Measurements from ENCODE around the gene NUDT13.
A peak's percentile ranks its signal among the peaks of the same experiment; 100 is the strongest.

The NUDT13 gene

DNA sequence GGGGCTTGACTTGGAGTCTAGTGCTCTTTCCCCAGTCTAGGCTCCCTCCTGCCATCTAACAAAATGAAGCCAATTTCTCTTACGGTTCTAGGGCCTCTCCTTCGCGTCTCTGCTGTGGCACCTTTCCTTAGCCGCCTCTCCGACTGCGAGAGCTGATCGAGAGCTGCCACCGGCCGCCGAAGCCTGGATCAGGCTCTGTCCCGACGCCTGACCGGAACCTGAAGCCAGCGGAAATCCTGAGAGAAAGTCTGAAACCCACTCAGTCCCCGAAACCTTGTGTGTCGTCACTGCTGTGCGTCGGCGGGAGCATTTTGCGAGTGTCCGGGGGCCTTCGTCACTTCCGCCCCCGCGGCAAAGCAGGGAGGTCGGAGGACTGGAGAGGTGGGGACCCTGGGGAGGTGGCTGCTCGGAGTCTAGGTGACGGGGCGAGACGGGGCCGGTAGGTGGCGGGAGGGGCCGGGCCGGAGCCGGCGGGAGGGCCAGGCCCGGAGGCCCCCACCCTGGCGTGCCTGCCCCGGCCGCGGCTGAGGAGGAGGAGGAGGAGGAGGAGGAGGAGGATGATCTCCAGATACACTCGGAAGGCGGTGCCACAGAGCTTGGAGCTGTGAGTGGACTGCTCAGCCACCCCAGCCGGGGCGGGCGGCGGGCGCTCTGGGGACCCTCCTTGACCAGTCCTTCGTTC, 57.7 kb downstream of the NUDT13 start, which contains the start of the genes ECD and FAM149B1:
ECD (minus strand) TSS at position 226 of the 682 bp plus-strand sequence. CDS start 4,071 bp downstream, outside the sequence.
FAM149B1 (plus strand) TSS at position 337 of the 682 bp plus-strand sequence; CDS start at position 558, 221 bp downstream.
- peak; percentile 96 for DNase-seq

GRCh38 chr10:73168465-73168803, 58.2 kb downstream of the NUDT13 start:
- DNase-seq, result no peak

DNA sequence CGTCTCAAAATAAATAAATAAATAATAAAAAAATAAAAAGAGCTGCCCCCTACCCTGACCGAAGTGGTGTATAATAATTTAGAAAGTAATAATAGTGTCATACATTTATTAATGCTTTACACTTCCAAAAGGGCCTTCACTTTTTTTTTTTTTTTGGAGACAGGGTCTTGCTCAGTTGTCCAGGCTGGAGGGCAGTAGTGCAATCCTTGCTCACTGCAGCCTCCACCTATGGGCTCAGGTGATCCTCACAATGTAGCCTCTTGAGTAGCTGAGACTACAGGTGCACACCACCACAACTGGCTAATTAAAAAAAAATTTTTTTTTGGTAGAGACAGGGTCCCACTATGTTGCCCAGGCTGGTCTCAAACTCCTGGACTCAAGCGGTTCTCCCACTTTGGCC, 59.1 kb downstream of the NUDT13 start:
- DNase-seq, result no peak

DNA sequence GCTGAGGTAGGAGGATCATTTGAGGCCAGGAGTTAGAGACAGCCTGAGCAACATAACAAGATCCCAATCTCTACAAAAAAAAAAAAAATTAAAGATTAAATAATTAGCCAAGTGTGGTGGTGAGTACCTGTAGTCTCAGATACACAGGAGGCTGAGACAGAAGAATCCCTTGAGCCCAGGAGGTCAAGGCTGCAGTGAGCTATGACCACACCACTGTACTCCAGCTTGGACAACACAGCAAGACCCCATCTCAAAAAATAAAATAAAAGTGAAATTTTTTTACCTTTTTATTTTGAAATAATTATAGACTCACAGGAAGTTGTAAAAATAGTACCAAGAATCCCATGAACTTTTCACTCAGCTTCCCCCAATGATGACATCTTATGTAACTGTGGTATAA, 62.6 kb downstream of the NUDT13 start:
- DNase-seq, result no peak

DNA sequence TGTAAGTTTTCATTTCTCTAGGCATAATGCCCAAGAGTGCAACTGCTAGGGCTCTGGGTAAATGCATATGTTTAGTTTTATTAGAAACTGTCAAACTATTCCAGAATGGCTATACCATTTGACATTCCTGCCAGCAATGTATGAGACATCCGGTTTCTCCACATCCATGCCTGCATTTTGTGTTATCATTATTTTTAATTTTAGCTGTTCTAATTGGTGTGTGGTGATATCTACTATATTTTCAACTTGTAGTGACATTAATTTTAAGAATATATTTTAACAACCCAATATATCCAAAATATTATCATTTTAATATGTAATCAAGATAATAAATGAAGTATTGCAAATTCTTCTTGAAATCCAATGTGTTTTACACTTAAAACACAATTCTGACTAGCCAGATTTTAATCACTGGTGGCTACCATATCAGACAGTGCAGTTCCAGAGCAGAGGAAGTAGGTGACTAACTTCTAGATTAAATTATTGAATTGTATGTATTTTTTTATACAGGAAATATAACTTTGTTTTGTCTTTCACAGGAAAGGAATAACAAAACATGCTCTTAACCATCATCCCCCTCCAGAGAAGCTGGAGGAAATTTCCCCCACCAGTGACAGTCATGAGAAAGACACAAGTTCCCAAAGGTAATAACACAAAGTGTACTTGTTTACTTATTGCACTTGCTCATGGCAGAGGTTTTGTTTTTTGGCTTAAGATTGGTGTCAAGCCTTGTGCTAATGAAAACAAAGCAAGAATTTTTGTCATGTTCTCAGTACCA, 64.1 kb downstream of the NUDT13 start:
- DNase-seq, result no peak
